Measurements from ENCODE around the gene BRD9.

BRD9 gene

DNA sequence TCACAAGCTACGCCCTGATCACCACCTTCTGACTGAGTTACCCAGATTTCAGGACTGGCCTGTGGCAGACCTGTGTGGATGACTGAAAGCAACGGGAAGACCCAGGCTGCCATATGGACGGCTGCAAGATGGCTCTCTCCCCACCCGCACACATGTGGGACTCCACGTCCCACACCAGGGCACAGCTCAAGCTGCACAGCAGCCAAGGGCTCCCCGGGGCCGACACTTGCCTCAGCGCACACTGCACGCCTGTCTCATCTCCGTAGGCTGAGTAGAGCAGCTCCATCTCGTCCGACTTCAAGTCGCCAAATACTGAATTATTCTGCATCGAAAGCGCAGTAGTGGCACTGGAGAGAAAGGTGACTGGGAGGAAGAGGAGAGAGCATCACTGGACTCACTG, 14.5 kb downstream of the BRD9 start:
- no peak for DNase-seq

DNA sequence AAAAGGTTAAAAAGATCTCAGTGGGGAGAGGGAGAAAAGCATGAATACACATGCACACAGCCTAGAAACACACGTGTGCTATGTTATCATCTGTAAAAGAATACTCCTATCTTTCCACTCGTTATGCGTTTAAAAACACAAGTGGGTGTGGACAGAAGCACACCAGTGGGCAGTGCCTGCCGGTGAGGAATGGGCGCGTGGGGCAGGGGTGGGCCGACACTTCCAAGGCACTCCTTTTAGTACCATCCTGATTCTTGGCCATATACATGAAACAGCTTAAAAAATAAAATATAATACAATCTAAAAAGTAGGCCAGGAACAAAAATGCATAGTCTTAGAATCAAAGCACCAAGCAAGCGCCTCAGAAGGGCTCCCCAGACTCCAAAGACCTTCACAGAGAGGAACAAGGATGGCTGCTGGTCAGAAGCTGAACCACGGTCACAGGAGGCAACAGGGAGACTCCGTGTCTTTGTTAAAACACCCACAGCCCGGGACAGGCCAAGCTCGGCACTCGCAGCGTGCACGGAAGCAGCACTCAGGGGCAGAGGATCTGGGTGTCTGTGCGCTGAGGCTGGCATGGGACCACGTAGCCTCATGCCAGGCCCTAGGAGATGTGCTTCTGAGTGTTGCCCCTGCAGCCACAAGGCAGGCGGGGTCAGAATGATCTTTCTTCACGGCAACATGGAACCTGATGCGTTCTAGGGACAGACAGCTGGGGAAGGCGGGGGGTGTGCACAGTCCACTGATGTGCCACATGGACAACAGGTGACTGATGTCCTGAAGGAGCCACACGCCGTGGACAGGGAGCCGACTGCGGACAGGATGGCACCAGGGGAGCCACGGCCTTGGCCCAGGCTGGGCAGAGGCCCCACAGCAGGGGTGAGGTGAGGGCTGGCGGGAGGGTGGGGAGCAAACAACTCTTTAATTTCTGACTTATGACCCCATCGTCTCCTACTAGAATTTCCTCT, 15.9 kb downstream of the BRD9 start:
- no peak for DNase-seq

DNA sequence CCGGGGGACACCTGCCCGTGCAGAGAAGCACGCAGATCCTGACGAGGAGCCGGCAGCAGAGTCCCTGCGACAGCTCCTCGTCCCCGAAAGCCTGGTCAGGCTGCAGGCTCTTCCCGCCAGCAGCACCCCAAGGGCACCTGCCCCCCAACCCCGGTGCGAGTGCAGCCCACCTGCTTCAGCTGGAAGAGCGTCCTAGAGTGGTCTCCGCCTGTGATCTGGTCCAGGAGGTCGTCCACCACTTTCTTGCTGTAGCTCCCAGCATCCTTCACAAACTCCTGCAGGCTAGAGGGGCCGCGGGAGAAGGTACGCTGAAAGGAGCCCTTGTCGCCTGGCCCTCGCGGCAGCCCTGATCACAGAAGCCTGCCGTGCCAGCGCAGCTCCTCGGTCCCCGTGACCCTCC, 16.7 kb downstream of the BRD9 start:
- no peak for DNase-seq

DNA sequence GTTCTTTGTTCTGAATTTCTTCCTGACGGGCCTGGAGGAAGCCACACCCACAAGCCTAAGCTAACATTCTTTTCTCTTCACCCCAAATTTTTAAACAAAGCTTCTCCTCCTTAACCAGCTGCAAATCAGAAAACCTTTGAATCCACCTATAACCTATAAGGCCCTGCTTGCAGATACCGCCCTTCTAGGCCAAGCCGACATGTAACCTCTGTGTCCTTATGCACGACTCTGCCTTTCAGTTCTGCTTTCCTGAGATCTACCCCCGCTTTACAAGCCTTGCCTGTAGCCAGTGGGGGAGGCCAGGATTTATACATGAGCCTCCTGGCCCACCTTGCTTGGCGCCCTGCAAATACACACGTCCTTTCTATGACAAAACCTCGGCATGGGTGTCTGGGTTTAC, 19.3 kb downstream of the BRD9 start:
- no peak for DNase-seq

DNA sequence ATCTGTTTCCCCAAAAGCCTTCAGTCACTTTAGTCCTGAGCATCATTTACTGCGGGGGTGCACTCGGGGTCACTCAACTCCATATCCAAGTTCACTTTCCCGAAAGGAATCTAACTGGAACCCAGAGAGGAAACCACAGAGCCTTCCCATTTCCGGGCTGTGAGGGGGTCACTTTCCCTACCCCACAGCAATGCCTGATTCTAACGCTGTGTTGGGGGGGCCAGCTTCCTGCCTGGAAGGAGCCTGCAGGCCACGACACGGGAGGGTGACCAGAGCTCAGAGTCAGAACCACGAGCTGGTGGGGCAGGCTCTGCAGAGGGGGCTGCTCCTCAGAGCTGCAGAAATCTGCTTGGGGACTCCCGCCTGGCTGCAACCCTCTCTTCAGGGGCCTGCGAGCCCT, 20.3 kb downstream of the BRD9 start:
- DNase-seq: no peak

DNA sequence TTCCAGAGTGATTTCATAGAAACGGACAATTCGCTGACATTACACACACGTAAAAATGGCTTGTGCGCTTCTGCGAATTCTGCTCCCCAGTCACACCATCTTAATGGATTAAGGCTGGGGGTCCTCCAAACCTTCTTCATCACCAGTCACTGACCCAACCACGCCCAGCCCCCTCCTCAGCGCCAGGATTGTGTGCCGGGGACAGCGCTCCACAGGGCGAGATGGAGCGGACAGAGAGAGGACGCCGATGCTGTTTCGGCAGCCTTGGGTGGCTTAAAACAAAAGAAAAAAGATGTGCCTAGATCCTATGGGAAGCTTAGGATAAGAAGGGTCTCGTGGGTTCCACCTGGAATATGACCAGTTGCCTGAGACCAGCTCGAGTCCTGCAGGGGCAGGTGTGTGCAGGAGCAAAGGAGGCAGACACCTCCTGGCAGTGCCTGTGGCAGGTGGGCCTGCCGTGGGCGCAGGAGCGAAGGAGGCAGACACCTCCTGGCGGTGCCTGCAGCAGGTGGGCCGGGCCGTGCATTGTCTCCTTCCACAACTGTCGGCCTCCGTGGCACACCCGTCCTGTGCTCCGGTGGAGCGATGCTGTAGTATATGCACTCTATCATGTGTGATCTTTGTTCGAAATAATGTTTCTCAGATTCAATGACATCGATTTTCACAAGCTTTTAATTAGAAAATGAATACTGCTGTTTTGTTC, 20.9 kb downstream of the BRD9 start:
- DNase-seq: no peak

DNA sequence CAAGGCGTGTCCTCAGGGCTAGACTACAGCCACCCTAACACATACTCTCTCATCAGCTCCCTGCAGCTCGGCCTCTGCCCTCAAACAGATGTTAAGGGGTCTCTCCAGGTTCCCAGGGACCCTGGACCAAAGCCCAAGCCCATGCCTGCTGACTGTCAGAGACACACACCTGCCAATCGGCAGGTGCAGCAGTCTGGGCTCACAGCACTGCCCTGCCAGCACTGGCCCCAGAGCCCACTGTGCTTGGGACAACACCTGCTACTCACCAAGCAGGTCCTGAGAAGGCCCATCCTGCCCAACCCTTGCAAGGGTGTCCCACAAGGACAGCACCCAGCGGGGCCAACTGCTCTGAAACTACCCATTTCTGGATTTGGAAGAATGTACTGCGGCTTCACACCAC, 21.6 kb downstream of the BRD9 start:
- no peak for DNase-seq

DNA sequence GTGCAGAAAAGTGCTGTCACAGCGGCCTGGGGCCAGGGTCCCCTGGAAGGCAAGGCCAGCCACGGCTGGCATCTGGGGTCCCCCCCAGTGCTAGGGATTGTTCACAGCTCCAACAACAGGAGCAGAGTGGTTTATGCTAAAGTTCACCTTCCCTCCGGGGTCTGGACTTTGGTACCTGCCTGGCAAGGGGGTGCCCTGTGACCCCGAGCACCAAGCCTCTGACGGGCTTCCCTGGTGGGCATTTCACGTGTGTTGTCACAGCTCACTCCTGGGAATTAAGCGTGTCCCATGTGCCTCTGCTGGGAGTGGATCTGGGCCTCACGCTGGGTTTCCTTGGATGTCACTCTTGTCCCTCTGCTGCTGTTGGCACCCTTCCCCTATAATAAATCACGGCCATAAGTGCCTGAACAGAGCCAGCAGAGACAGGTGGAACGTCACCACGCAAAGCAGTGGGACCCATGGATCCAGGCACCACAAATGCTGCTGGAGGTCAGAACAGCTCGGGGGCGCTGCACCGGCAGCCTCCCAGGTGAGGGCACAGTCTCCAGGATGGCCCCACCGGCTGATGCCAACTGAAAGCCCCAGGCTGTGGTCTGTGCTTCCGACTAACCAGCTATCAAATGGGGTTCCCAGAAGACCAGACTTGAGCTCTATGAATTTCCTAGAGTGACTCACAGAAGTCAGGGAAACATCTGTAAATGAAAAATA, 24.0 kb downstream of the BRD9 start:
- DNase-seq: no peak

DNA sequence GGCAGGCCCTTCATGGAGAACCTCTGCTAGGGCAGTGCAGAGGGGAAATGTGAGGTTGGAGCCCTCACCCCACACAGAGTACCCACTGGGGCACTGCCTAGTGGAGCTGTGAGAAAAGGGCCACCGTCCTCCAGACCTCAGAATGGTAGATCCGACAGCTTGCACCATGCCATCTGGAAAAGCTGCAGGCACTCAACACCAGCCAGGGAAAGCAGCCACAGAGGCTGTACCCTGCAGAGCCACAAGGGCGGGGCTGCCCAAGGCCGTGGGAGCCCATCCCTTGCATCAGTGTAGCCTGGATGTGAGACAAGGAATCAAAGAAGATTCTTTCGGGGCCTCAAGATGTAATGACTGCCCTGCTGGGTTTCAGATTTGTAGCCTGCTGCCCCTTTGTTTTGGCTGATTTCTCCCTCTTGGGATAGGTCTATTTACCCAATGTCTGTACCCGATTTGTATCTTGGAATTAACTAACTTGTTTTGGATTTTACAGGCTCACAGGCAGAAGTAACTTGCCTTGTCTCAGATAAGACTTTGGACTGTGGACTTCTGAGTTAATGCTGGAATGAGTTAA, 25.2 kb downstream of the BRD9 start:
- DNase-seq: no peak

DNA sequence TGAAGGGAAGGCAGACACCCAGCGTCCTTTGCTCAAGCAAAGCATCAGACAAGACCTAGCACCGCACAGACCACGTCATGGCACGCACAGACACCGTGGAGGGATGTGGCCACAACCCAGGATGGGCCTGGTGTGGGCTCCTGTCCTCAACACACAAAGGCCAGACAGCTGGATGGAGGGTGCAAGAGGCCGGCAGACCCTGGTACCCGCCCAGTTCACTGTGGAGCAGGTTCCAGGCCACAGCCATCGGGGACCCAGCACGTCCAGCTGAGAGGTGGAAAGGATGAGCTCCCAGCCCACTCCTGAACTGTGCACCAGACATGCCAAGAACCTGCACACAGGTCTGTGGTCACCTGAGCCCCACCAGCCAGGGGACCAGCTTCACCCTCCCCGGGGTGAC, 26.8 kb downstream of the BRD9 start:
- no peak for DNase-seq

DNA sequence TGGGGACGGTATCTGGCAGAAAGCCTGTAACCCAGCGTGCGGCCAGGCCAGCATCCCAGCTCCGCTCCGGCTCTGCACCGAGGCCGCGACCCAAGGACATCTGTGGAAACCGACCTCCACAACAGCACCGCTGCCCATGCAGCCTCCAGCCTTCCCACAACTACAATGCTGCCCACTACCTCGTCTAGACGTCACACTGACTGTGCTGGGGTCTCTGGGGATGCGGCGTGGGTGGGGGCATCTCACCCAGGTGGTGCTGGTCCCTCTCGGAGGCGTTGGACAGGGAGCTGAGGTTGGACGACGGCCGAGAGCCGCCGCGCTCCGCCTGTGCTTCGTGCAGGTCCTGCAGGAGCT, 27.5 kb downstream of the BRD9 start:
- DNase-seq: no peak

DNA sequence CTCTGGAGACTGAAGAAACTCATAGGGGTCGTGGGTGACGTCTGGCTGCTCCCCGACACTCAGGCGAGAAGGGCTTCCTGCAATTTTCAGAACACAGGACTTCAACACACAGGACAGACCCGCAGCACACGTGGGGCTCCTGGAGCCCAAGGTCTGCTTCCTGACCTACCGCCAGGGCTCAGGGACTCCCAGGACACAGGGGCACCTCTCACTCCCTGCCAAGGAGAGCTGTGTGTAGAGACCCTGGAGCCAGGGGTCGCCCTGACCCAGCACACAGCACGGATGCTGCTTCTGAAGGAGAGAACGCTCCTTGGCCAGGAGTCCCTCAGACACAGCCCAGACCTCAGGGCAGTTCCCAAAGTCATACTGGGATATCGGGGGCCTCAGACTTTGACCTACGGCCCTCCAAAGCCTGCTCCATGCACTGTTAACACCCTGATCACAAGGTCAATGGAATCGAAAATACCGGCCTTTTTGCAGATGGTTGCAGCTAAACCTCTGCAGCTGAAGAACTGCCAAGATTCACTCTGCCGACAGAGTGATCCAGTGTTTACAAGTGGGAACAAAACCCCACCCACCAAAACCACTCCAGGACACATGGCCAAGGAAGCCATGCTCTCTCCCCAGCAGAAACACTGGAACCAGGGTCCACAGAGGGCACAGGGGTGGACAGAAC, 28.0 kb downstream of the BRD9 start:
- no peak for DNase-seq

DNA sequence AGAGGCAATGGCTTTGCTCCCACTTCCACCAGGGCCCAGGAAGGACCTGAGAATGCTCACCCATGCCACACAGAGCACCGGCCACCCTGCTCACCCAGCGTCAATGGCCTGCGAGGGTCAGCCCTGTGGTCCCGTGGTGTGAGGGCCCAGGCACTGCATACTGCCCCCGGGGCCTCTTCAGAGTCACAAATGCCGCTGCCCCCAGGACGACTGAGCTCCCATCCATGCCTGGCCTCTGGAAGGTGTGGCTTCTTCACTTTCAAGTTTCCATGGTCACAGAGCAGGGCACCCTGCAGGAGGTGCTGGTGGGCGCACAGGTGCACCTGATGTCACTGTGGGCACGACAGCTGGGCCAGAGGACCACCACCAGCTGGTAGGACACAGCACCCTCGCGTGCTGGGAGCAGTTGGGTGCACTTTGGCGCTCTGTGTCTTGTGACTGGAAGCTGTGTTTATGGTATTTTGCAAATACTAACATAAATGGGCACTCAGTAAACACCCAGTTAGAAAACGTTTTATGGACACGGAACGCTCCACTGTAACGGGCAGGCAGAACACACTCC, 29.3 kb downstream of the BRD9 start:
- DNase-seq: no peak

DNA sequence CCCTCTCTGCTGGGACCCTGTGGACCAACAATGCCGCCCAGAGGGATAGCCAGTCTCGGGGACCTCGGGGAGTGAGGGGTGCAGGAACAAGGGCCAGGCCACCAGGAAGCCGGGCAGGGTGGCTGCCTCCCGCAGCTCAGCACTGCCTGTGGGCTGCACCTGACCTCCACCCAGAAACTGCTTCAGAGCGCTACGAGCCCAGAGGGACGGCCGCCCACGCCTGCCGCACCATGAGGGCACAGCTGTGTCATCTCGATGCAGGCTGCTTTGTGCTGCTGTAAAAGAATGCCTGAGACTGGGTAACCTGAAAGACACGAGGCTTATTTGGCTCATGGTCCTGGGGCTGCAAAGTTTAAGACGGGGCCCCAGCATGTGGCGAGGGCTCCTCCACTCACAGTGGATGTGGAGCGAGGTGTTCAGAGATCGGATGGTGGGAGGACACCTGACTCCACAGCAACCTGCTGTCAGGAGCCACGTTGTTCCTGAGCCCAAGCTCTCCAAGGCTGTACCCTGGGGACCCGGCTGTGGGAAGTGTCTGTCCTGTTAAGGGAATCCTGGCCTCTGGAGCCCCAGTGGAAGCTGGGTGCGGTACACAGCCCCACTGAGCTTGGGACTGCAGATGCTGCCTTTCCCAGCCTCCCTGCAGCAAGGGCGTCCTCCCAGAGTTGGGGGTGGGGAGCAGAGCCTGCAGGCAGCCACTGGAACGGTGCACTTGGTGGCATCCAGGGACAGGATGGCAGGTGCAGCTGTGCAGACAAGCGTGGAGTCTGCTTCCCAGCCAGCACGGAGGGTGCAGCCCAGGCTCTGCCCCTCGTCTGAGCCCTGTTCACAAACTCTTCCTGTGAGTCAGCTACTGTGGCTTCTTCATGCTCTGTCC, 30.0 kb downstream of the BRD9 start:
- no peak for DNase-seq

DNA sequence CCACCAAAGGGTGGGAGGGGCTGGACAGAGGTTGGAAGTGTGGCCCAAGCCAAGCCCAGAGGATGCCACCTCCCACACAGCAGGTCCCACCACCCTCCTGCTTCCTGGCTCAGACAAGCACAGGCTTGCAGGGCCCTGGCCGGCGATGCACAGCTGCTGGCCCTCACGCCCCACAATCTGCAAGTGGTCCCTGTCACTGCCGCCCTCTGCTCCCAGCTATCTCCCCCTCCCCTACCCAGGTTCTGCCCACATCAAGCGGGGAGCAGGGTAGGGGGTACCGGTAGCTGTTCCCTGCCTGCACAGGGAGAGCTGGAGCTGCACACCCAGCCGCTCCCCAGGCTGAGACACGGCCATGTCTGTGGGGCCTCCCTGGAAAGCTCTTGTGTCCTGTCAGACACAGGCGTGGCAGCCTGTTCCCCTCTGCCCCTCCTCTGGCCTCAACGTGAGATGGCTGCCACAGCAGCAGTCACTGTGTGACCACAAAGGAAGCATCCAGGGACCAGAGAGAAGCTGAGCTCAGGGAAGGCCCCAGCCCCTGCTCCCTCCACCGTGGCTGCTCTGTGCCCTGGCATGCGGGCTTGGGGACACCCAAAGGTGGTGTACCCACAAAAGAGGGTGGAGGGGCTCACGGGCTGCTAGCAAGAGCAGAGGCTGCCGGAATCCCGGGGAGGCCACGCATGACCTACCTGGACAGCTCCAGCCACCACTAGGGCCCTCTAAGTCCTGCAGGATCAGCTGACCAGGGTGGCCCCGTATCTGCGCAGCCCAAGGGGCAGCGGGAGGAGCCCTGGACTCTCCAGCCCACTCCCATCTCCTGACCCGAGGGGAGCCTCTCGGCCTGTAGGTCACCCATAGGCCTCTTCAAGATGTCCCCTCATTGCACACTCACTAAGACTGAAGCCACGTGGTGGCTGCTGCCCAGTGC, 30.9 kb downstream of the BRD9 start:
- no peak for DNase-seq

DNA sequence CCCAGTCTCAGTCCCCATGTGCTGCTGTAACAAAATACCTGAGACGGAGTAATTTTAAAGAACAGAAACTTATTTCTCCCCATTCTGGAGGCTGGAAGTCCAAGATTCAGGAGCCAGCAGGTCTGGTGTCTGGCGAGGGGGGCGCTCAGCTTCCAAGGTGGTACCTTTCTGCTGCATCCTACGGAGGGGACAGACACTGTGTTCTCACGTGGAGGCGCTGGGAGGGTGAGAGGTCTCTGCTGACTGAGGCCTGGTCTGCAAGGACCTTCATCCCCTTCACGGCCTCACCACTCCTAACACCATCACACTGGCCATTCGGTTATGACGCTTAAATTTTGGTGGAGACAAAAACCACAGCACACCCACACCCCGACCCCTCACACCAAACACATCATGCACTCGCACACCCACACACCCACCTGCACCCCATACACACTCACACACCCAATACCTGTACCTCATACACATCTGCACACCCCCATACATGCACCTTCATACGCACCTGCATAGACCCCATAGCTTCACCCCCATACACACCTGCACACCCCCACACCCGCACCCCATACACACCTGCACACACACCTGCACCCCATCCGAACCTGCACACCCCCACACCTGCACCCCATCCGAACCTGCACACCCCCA, 32.0 kb downstream of the BRD9 start:
- DNase-seq: no peak

DNA sequence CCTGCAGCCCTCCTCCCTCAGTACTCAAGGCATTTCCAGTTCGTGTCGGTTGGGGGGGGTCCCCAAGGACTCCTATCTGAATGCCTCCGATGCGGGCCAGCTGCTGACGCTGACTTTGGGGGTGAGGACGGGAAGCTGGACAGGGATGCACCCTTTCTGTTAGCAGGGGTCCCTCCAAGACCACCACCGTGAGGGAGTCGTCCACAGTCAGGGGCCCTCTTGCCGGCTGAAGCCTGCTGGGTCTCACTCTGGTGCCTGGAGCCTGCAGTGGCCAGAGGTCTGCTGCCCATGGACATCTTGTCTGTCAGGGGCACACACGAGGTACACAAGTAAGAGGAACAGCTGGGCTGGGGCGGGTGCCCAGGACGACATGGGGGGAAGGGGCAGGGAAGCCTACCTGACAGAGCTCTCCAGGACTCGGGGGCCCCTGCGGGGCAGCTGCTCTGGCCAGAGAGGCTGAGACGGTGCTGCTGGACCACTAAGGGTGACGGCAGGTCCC, 32.8 kb downstream of the BRD9 start:
- DNase-seq: no peak

DNA sequence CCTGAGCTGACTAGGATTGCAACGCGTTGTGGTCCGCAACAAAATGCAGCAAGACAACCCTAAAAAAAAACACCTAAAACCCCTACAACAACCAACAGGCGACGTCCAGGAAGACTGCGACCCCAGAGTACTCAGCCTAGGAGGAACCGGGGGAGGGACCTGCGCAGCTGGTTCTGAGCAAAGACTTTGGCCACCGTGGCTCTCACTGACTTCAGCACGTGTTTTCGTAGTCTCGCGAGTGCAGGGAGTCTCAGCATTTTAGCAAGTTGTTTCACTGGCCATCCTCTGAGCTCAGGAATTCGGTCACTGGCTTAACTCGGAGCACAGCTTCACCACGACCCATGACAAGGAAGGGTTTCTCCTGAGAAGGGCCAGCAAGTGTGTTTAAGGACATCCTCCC, 33.2 kb downstream of the BRD9 start:
- DNase-seq: no peak

DNA sequence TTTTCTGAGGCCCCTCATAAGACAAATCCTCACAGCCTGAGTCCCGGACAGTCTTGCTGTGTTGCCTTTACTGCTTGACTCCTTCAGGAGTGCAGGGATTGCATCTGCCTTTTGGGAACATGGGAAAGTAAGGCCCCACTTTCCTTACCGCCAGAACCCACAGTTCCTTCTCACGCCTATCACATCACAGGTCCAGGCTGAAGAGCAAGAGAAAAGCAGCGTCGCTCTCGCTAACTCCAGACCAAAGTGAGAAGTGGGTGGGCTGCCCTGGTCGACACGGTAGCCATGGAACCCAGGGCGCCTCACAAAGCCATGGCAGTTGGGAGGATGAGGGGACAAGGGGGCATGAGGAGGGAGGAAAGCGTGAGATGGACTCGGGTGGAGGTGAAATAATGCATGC, 33.9 kb downstream of the BRD9 start:
- DNase-seq: no peak
